CD4-positive, alpha-beta memory T cell (primary cell): ENCODE results near the gene GPATCH11. TPM values are rescaled to one million over a fixed set of nuclear protein-coding genes. Genes with fewer than 3 reads are reported as not detected.

Source experiments
- CTCF ChIA-PET: fragments of 350-600 bp; sonication (Branson Sonifier 250); formaldehyde crosslinking; loops from one replicate; lab custom pipeline; 2021; ENCODE audit warnings: inconsistent platforms; ENCODE audit not compliant: partially characterized antibody; lab: Charles Lee
- POLR2A ChIA-PET: fragments of 350-600 bp; sonication (Branson Sonifier 250); formaldehyde crosslinking; loops from one replicate; lab custom pipeline; 2021; ENCODE audit not compliant: partially characterized antibody; lab: Charles Lee
- DNase-seq, 5 donors: peaks; one replicate each; pipeline versions ENCODE4 v3.0.0 to v3.0.0-alpha.2; 2020 to 2022; ENCODE audit warnings: mixed read lengths in 1 of 5
- H3K27ac ChIP-seq: one replicate; pipeline ENCODE4 v1.7.0; 2013; ENCODE audit warnings: low read depth, low read length
- H3K27me3 ChIP-seq: 2 replicates; pipeline ENCODE4 v1.7.0; 2013; ENCODE audit warnings: mild to moderate bottlenecking, low read length, moderate library complexity; ENCODE audit not compliant: insufficient read depth
- H3K36me3 ChIP-seq: 2 replicates; pipeline ENCODE4 v1.7.0; 2013; ENCODE audit warnings: mild to moderate bottlenecking, low read length, moderate library complexity; ENCODE audit not compliant: insufficient read depth
- H3K4me1 ChIP-seq: 2 replicates; pipeline ENCODE4 v1.7.0; 2013; ENCODE audit warnings: mild to moderate bottlenecking, low read length, moderate library complexity; ENCODE audit not compliant: insufficient read depth
- H3K4me3 ChIP-seq, 2 donors: one replicate each; pipeline ENCODE4 v1.7.0; 2013; ENCODE audit warnings: low read length in 2 of 2, mild to moderate bottlenecking in 1 of 2
- H3K9me3 ChIP-seq, 2 donors: one replicate each; pipeline ENCODE4 v1.7.0; 2013; ENCODE audit warnings: low read length in 2 of 2, control low read depth in 1 of 2; ENCODE audit not compliant: control insufficient read depth in 1 of 2
- H3K27ac Mint-ChIP-seq, 7 donors: one replicate each; pipeline ENCODE4 v1.8.0; 2020 to 2021; ENCODE audit warnings: mixed read lengths in 7 of 7, mild to moderate bottlenecking in 6 of 7, inconsistent platforms in 3 of 7, moderate library complexity in 3 of 7
- H3K27me3 Mint-ChIP-seq, 2 donors: one replicate each; pipeline ENCODE4 v1.8.0; 2020 to 2021; ENCODE audit warnings: mixed read lengths in 2 of 2
- H3K36me3 Mint-ChIP-seq, 2 donors: one replicate each; pipeline ENCODE4 v1.8.0; 2020 to 2021; ENCODE audit warnings: mixed read lengths in 2 of 2, inconsistent platforms in 1 of 2, mild to moderate bottlenecking in 1 of 2
- H3K4me1 Mint-ChIP-seq, 4 donors: one replicate each; pipeline ENCODE4 v1.8.0; 2020 to 2021; ENCODE audit warnings: mixed read lengths in 4 of 4, mild to moderate bottlenecking in 1 of 4
- H3K4me3 Mint-ChIP-seq, 8 donors: one replicate each; pipeline ENCODE4 v1.8.0; 2020 to 2021; ENCODE audit warnings: mixed read lengths in 8 of 8, mild to moderate bottlenecking in 7 of 8, moderate library complexity in 6 of 8, inconsistent platforms in 3 of 8
- H3K9me3 Mint-ChIP-seq, 8 donors: one replicate each; pipeline ENCODE4 v1.8.0; 2020 to 2021; ENCODE audit warnings: mixed read lengths in 8 of 8, mild to moderate bottlenecking in 5 of 8, inconsistent platforms in 3 of 8, moderate library complexity in 1 of 8
- intact Hi-C: fragments of 100-400 bp; cut with micrococcal nuclease; formaldehyde crosslinking; loops from one replicate; pipeline ENCODE4 v1.15.1; 2023
- polyA plus RNA-seq, 2 donors: library from polyadenylated mRNA; unstranded; fragments of 300-500 nt; fragmentation: Illumina TruSeq; gene quantifications; one replicate each; pipeline ENCODE4 v1.2.3, GENCODE V29; 2021
- total RNA-seq, 2 experiments: library from RNA; stranded (reverse); gene quantifications; one replicate each; pipeline ENCODE4 v1.2.3, GENCODE V29; 2021

The GPATCH11 gene
- total and polyA plus RNA-seq, 4 experiments from 2014 or later = 9.2 to 18.9 (median 13.6) TPM

DNA sequence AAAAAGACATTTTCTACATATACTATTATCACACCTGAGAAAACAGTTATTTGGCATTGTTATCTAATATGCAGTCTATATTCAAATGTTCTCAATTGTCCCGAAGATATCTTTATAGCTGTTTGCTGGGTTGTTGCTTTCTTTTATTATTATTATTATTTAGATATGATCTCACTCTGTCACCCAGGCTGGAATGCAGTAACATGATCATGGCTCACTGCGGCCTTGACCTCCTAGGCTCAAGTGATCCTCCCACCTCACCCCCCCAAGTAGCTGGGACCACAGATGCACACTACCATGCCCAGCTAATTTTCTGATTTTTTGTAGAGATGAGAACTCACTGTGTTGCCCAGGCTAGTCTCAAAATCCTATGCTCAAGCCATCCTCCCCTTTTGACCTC lies 19.9 kb downstream of the GPATCH11 start:
- H3K27ac ChIP-seq = no peak overlapping the region
- H3K36me3 ChIP-seq = peaks cover 32% of the 10 kb centered on the region
- no peak for DNase-seq
- H3K27ac Mint-ChIP-seq = peak overlapping the region in 1 of 7 donors; percentile 29
- H3K36me3 Mint-ChIP-seq = peaks cover 52 to 65% of the 10 kb centered on the region in 2 donors
- H3K4me1 ChIP-seq = no peaks in the 10 kb centered on the region
- ChIA-PET POLR2A (no interaction called here), CTCF (no interaction called here)
- no peak overlapping the region for H3K4me3 Mint-ChIP-seq
- no peaks in the 10 kb centered on the region for H3K9me3 Mint-ChIP-seq
- intact Hi-C loops = no loop called here
- H3K9me3 ChIP-seq = no peaks in the 10 kb centered on the region
- no peaks in the 10 kb centered on the region for H3K27me3 Mint-ChIP-seq
- H3K4me3 ChIP-seq = no peak overlapping the region
- no peaks in the 10 kb centered on the region for H3K27me3 ChIP-seq
- H3K4me1 Mint-ChIP-seq = no peaks in the 10 kb centered on the region

DNA sequence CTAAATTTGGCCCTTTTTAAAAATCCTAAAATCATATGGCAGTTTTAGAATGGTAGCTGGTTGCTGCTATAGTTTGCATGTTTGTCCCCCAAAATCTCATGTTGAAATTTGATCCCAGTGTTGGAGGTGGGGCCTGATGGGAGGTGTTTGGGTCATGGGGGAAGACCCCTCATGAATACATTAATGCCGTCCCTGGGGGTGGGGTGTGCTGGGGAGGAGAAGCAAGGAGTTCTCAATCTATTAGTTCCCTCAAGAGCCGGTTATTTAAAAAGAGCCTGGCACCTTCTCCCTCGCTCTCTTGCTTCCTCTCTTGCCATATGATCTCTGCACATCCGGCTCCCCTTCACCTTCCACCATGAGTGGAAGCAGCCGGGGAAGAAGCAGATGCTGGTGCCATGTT lies 20.8 kb downstream of the GPATCH11 start:
- Histone ChIP-seq H3K4me1 (no peaks in the 10 kb centered on the region), H3K9me3 (no peaks in the 10 kb centered on the region), H3K4me3 (no peak overlapping the region), H3K27ac (no peak overlapping the region), H3K27me3 (no peaks in the 10 kb centered on the region), H3K36me3 (peaks cover 31% of the 10 kb centered on the region)
- no peaks in the 10 kb centered on the region for H3K27me3 Mint-ChIP-seq
- H3K4me1 Mint-ChIP-seq = no peaks in the 10 kb centered on the region
- H3K36me3 Mint-ChIP-seq = peaks cover 47 to 65% of the 10 kb centered on the region in 2 donors
- ChIA-PET CTCF (no interaction called here), POLR2A (no interaction called here)
- H3K9me3 Mint-ChIP-seq = no peaks in the 10 kb centered on the region
- no peak for DNase-seq
- H3K27ac Mint-ChIP-seq = peak overlapping the region in 2 of 7 donors; percentile 53 to 64
- intact Hi-C loops = no loop called here
- H3K4me3 Mint-ChIP-seq = no peak overlapping the region

DNA sequence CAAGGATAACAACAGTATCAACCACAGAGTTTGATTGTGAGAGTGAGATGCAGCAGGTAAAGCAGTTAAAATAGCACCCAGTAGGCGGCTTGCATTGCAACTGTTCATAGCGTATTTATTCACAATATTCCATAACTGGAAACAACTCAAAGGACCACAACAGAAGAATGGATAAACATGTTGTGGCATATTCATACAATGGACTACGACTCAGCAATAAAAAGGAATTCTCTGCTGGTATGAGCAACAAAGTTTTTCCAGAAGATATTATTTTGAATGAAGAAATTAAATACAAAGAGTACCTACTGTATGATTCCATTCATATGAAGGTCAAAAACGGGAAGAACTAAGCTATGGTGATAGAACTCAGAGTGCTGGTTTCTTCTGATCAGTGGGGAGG lies 25.2 kb downstream of the GPATCH11 start:
- H3K27ac ChIP-seq = no peak overlapping the region
- Mint-ChIP-seq H3K4me3 (no peak overlapping the region), H3K9me3 (no peaks in the 10 kb centered on the region), H3K27ac (no peak overlapping the region), H3K36me3 (peaks cover 48 to 64% of the 10 kb centered on the region in 2 donors), H3K27me3 (no peaks in the 10 kb centered on the region), H3K4me1 (peaks cover 0 to 1% (median under 1%) of the 10 kb centered on the region in 4 donors)
- H3K27me3 ChIP-seq = no peaks in the 10 kb centered on the region
- DNase-seq = no peak
- intact Hi-C loops = no loop called here
- ChIA-PET CTCF (no interaction called here), POLR2A (no interaction called here)
- no peaks in the 10 kb centered on the region for H3K4me1 ChIP-seq
- peaks cover 20% of the 10 kb centered on the region for H3K36me3 ChIP-seq
- no peak overlapping the region for H3K4me3 ChIP-seq
- no peaks in the 10 kb centered on the region for H3K9me3 ChIP-seq

DNA sequence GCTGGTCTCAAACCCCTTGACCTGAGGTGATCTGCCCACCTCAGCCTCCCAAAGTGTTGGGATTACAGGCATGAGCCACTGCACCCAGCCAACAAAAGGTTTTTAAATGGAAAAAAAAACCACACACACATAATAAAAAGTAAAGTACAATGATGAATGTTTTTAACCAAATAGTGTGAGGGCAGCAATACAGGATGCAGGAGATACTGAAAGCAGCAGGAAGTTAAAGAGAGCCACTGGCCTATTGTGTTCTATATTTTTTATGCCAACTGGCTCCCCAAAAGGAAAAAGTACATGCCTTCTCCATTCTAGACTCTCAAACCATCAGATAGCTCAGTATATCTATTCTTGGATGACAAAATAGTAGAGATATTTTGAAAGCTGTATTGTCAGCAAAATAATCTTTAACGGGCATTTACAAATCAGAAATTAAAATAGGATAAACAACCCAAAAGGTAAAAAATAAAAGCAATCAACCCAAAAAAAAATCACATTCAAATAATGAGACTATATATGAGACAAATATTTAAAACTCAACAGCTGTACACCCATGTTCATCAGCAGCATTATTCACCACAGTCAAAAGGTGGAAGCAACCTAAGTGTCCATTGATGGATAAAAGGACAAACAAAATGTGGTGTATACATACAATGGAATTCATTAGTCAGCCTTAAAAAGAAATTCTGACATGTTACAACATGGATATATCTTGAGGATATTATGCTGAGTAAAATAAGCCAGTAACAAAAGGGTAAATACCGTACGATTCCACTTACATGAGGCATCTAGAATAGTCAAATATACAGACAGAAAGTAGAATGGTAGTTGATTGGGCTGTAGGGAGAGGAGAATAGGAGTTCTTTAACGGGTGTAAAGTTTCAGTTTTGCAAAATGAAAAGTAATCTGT lies 26.2 kb downstream of the GPATCH11 start:
- H3K27ac ChIP-seq = no peak overlapping the region
- peaks cover 39 to 57% of the 10 kb centered on the region in 2 donors for H3K36me3 Mint-ChIP-seq
- H3K27me3 Mint-ChIP-seq = no peaks in the 10 kb centered on the region
- H3K9me3 ChIP-seq = no peaks in the 10 kb centered on the region
- no peak for DNase-seq
- no peak overlapping the region for H3K4me3 ChIP-seq
- no peaks in the 10 kb centered on the region for H3K4me1 ChIP-seq
- no peaks in the 10 kb centered on the region for H3K9me3 Mint-ChIP-seq
- H3K36me3 ChIP-seq = peaks cover 20% of the 10 kb centered on the region
- peaks cover 0 to 1% (median under 1%) of the 10 kb centered on the region in 4 donors for H3K4me1 Mint-ChIP-seq
- ChIA-PET CTCF (no interaction called here), POLR2A (no interaction called here)
- intact Hi-C loops = no loop called here
- no peaks in the 10 kb centered on the region for H3K27me3 ChIP-seq
- peak overlapping the region in 2 of 7 donors; percentile 43 to 73 for H3K27ac Mint-ChIP-seq
- H3K4me3 Mint-ChIP-seq = no peak overlapping the region

DNA sequence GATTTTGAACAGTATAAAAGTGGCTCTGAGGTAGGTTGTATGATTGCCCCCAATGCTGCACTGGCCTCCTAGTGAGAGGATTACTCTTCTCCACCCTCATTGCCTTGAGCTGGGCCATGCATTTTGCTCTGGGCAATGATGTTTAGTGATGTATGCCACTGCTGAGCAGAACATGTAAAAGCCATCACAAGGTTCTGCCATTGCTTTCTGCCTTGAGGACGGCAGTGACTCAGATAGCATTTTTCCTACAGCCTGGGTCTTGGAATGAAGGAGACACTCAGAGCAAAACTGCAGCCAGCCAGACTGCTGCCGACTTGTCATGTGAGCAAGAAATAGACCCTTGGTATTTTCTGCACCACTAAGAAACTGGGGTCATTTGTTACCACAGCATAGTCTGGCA lies 27.6 kb downstream of the GPATCH11 start:
- CTCF ChIA-PET = no interaction called here
- H3K4me3 ChIP-seq = no peak overlapping the region
- intact Hi-C loops = no loop called here
- no peak overlapping the region for H3K4me3 Mint-ChIP-seq
- H3K27me3 ChIP-seq = no peaks in the 10 kb centered on the region
- H3K9me3 ChIP-seq = no peaks in the 10 kb centered on the region
- H3K4me1 Mint-ChIP-seq = peaks cover 0 to 6% (median 4%) of the 10 kb centered on the region in 4 donors
- H3K4me1 ChIP-seq = no peaks in the 10 kb centered on the region
- peaks cover 39 to 62% of the 10 kb centered on the region in 2 donors for H3K36me3 Mint-ChIP-seq
- POLR2A ChIA-PET = no interaction called here
- DNase-seq = no peak
- H3K9me3 Mint-ChIP-seq = no peaks in the 10 kb centered on the region
- H3K27ac Mint-ChIP-seq = peak overlapping the region in 1 of 7 donors; percentile 14
- no peaks in the 10 kb centered on the region for H3K27me3 Mint-ChIP-seq
- H3K27ac ChIP-seq = no peak overlapping the region
- H3K36me3 ChIP-seq = peaks cover 17% of the 10 kb centered on the region

DNA sequence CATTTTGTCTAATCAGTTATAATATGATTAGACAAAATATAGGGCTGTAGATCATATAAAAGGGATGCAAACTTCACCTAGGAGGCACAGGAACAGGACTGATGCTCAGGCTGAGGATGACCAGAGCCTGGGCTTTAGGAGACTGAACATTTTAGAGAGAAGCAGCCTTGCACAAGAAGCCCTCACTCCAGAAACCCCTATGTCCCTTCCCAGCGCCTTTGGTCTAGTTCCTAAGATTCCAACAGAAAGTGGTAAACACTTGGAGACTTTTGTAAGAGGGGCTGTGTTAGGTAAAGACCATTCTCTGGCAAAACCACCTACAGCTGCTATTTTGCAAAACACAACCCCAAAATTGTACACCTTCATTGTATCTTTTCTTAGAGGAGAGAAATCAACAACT lies 33.2 kb downstream of the GPATCH11 start:
- peaks cover 0 to 10% (median 5%) of the 10 kb centered on the region in 4 donors for H3K4me1 Mint-ChIP-seq
- no peaks in the 10 kb centered on the region for H3K27me3 Mint-ChIP-seq
- peak overlapping the region in 2 of 7 donors; percentile 7 to 36 for H3K27ac Mint-ChIP-seq
- POLR2A ChIA-PET = no interaction called here
- no peak overlapping the region for H3K4me3 ChIP-seq
- intact Hi-C loops = no loop called here
- DNase-seq = no peak
- H3K36me3 ChIP-seq = peaks cover 25% of the 10 kb centered on the region
- CTCF ChIA-PET = no interaction called here
- no peak overlapping the region for H3K27ac ChIP-seq
- H3K27me3 ChIP-seq = no peaks in the 10 kb centered on the region
- H3K4me1 ChIP-seq = no peaks in the 10 kb centered on the region
- no peaks in the 10 kb centered on the region for H3K9me3 Mint-ChIP-seq
- H3K9me3 ChIP-seq = no peaks in the 10 kb centered on the region
- H3K4me3 Mint-ChIP-seq = no peak overlapping the region
- peaks cover 37 to 57% of the 10 kb centered on the region in 2 donors for H3K36me3 Mint-ChIP-seq

DNA sequence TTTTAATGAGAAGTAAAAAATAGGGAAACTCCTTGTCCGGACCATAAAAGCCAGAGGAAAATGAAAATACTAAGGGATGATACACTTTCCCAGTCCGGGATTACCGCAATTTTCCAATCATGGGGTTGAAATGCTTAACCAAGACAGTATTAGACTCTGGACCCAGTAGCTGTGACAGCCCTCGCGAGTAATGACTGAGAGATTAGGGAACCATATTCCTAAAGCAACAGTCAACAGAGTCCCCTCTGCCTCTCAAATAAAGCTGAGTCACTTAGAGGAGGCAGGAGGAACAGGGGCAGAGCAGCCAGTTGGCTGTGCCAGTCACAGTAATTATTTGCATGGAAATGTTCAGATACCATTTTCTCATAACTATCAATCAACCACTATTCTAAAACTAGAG lies 34.8 kb downstream of the GPATCH11 start:
- H3K27ac Mint-ChIP-seq = no peak overlapping the region
- H3K27me3 Mint-ChIP-seq = no peaks in the 10 kb centered on the region
- intact Hi-C loops = no loop called here
- POLR2A ChIA-PET = no interaction called here
- no peaks in the 10 kb centered on the region for H3K9me3 Mint-ChIP-seq
- no peaks in the 10 kb centered on the region for H3K27me3 ChIP-seq
- no peak for DNase-seq
- no peaks in the 10 kb centered on the region for H3K9me3 ChIP-seq
- peaks cover 34 to 56% of the 10 kb centered on the region in 2 donors for H3K36me3 Mint-ChIP-seq
- no peaks in the 10 kb centered on the region for H3K4me1 ChIP-seq
- H3K27ac ChIP-seq = no peak overlapping the region
- peaks cover 0 to 10% (median 5%) of the 10 kb centered on the region in 4 donors for H3K4me1 Mint-ChIP-seq
- no peak overlapping the region for H3K4me3 ChIP-seq
- H3K36me3 ChIP-seq = peaks cover 25% of the 10 kb centered on the region
- H3K4me3 Mint-ChIP-seq = no peak overlapping the region
- CTCF ChIA-PET = no interaction called here
